Mucosa of descending colon (tissue), 3 donors: ENCODE measurements around the gene STC2. TPM values are rescaled to one million over a fixed set of nuclear protein-coding genes. Genes with fewer than 3 reads are reported as not detected.

Experiments
- ATAC-seq: fragments of 200-7000 bp; cut with Tn5 transposase; one replicate; pipeline ENCODE4 v1.9.1; 2020; ENCODE audit warnings: mild to moderate bottlenecking, moderate library complexity
- DNase-seq, 3 donors: peaks; one replicate each; pipeline ENCODE4 v3.0.0-alpha.2; 2020
- H3K36me3 ChIP-seq: fragments of 200-600 bp; one replicate; pipeline ENCODE4 v1.8.0; 2021; ENCODE audit warnings: low read depth, mild to moderate bottlenecking
- H3K4me1 ChIP-seq: fragments of 200-600 bp; one replicate; pipeline ENCODE4 v1.8.0; 2021; ENCODE audit warnings: low read depth, mild to moderate bottlenecking
- H3K4me3 ChIP-seq: fragments of 200-600 bp; one replicate; pipeline ENCODE4 v1.8.0; 2021; ENCODE audit warnings: mild to moderate bottlenecking
- H3K9me3 ChIP-seq: fragments of 200-600 bp; one replicate; pipeline ENCODE4 v1.8.0; 2021; ENCODE audit warnings: mild to moderate bottlenecking
- CTCF ChIP-seq: fragments of 200-600 bp; IDR thresholded peaks from one replicate; pipeline ENCODE4 v1.8.0; 2022; ENCODE audit warnings: antibody characterized with exemption, mild to moderate bottlenecking
- intact Hi-C, 2 donors: fragments of 100-400 bp; cut with DNase I in 1 of 2; cut with micrococcal nuclease in 1 of 2; formaldehyde crosslinking; loops; one replicate each; pipeline versions ENCODE4 v1.11.0 to v1.11.1; 2022; cut with DNase I, micrococcal nuclease
- total RNA-seq, 3 donors: library from RNA; stranded (reverse); fragmentation: NEBNext Ultra II Directional in 2 of 3; extraction: Animal tissue kit (Norgen Biotek cat#: 25700) in 2 of 3; gene quantifications; one replicate each; pipeline versions ENCODE4 v1.2.1 to v1.2.4, GENCODE V29; 2021 to 2023
- donor health status: DM: no; HTN: no; CAD: no; lungs with moderate emphysema.
- donor health status: DM: no; HTN: no; CAD: no.
- donor health status: DM: no; HTN: yes; CAD: no.

STC2 gene
- total RNA-seq, 3 donors from 2014 or later = 0.26 to 3.4 (median 1.4) TPM

- peak; percentile 77 for ATAC-seq
- DNase-seq = peak in 2 of 3 donors; percentile 74 to 82
- Histone ChIP-seq H3K4me3 (no peak overlapping the region), H3K36me3 (no peaks in the 10 kb centered on the region), H3K9me3 (no peaks in the 10 kb centered on the region), H3K4me1 (no peaks in the 10 kb centered on the region)
- TF ChIP-seq CTCF = peak; percentile 46
- intact Hi-C loops = loop anchor here (5.0 kb wide), 2 partner anchors 38 to 278 kb away; no protein-coding TSS in a partner anchor
Measured at GRCh38 chr5:173293817-173294672, 34.2 kb downstream of the STC2 start.

GRCh38 chr5:173291722-173292658, 36.2 kb downstream of the STC2 start:
- H3K4me1 ChIP-seq = no peaks in the 10 kb centered on the region
- no peak for TF ChIP-seq CTCF
- intact Hi-C loops = loop anchor here (5.0 kb wide), 2 partner anchors 40 to 280 kb away; no protein-coding TSS in a partner anchor
- no peak for ATAC-seq
- H3K9me3 ChIP-seq = no peaks in the 10 kb centered on the region
- H3K36me3 ChIP-seq = no peaks in the 10 kb centered on the region
- no peak overlapping the region for H3K4me3 ChIP-seq
- no peak for DNase-seq

GRCh38 chr5:173290477-173291131, 37.6 kb downstream of the STC2 start:
- ATAC-seq = no peak
- H3K9me3 ChIP-seq = no peaks in the 10 kb centered on the region
- H3K4me3 ChIP-seq = no peak overlapping the region
- no peaks in the 10 kb centered on the region for H3K36me3 ChIP-seq
- no peak for TF ChIP-seq CTCF
- no peaks in the 10 kb centered on the region for H3K4me1 ChIP-seq
- no peak for DNase-seq
- intact Hi-C loops = loop anchor here (5.0 kb wide), 2 partner anchors 42 to 282 kb away; no protein-coding TSS in a partner anchor

GRCh38 chr5:173289372-173289771, 38.8 kb downstream of the STC2 start:
- Histone ChIP-seq H3K4me1 (no peaks in the 10 kb centered on the region), H3K4me3 (no peak overlapping the region), H3K36me3 (no peaks in the 10 kb centered on the region), H3K9me3 (no peaks in the 10 kb centered on the region)
- ATAC-seq = no peak
- DNase-seq = no peak
- intact Hi-C loops = no loop called here
- TF ChIP-seq CTCF = no peak

GRCh38 chr5:173288632-173289031, 39.6 kb downstream of the STC2 start:
- Histone ChIP-seq H3K4me1 (peaks cover under 1% of the 10 kb centered on the region), H3K36me3 (no peaks in the 10 kb centered on the region), H3K9me3 (no peaks in the 10 kb centered on the region), H3K4me3 (no peak overlapping the region)
- ATAC-seq = no peak
- intact Hi-C loops = no loop called here
- DNase-seq = no peak
- no peak for TF ChIP-seq CTCF
